ENCODE measurements around the gene PTGR1. TPM values are rescaled to one million over a fixed set of nuclear protein-coding genes. Genes with fewer than 3 reads are reported as not detected.
"Not testable (repeated sequence)": the region's sequence is repeated elsewhere in the genome, so short reads cannot be mapped to it uniquely, and the experiment has no call there.

The PTGR1 gene
- 63.4 and 77.9 TPM in 2 replicates for total RNA-seq

DNA sequence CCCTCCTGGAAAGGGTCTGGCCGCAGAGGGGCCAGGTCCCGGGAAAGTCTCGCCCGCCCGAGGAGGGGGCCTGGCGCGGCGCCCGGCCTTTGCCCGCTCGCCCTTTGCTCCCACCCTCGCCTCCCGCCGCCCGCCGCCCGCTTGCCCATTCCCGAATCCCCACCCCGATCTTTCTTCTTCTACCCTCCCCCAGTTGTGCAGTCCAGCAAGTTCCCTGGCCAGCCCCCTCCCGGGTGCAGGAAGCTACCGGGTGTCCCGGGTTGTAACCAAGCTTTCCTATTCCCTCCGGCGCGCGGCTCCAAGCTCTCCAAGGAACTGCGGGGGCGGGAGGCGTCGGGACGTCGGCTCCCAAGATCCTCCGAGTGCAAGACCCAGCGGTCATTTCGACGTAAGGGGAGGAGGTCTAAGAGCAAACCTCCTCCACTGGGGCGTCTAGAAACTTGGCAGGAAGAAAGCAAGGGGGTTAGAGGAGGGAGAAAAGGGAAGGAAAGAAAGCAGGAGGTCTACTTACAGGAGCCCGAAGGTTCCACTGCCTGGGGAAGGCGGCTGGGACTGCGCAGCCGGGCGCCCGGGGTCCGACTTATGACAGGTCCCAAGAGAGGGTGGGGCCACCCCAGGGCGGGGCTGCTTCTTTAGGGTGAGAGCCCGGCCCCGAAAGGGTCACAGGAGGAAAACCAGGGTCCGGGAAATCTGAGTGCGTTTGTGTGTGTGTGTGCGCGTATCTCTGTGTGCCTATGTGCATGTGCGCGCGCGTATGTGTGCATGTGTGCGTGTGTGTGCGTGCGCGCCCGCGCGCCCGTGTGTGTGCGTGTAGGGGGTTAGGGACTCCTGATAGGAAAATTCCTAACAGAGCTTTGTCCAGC lies at the start of gene PTGR1:
PTGR1 (minus strand) TSS at position 556 of the 863 bp plus-strand sequence. CDS start 2,225 bp downstream, outside the sequence.
- peak; percentile 64 for DNase-seq (ENCODE audit: low read depth, low spot score)

DNA sequence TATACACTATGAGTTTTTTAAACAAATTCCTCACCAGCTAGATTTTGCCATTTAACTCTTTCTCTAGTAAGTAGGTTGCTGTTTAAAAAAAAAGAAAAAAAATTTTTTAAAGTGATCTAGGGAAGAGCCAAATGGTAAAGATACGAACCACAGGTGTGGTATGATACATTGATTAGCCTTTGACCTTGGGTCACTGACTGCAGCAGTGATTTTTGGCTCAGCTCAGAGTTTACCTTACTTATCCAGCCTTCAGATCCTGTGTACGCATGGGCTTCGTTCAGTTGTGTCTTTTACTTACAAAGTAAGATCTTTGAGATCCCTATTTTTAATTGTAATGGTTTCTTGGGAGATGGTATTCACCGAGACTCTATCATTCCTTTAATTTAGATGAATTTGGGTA lies 49.6 kb upstream of the PTGR1 start:
- DNase-seq (ENCODE audit: low read depth, low spot score) = no peak

DNA sequence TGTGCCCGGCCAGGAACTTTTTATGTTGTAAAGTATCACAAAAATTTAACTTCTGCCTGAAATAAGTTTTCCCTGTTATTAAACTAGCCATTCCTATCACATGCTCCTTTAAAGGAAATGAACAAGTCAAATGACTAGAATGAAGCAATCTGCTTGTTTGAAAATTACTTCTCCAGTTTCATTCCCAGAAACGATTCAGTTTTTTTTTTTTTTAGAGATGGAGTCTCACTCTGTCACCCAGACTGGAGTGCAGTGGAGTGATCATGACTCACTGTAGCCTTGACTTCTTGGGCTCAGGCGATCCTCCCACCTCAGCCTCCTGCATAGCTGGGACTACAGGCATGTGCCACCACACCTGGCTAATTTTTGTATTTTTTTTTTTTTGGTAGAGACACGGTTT lies 48.6 kb upstream of the PTGR1 start:
- no peak for DNase-seq (ENCODE audit: low read depth, low spot score)

DNA sequence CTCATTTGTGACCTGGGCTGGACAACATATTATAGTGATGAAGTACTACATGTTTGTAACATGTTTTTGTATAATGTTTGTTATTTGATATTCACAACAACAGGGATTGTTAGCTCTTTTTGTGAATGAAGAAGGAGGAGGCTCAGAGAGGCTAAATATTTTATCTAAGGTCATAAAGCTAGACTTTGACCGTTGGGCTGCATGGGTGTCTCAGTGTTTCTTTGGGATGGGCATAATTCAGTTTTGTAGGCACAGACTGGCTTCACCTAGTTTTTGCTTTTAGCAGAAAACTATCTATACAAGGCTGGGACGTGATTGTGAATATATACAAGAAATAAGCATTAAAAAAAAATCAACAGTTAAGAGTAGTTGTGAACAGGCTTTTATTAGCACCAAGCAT lies 47.0 kb upstream of the PTGR1 start:
- no peak for DNase-seq (ENCODE audit: low read depth, low spot score)

DNA sequence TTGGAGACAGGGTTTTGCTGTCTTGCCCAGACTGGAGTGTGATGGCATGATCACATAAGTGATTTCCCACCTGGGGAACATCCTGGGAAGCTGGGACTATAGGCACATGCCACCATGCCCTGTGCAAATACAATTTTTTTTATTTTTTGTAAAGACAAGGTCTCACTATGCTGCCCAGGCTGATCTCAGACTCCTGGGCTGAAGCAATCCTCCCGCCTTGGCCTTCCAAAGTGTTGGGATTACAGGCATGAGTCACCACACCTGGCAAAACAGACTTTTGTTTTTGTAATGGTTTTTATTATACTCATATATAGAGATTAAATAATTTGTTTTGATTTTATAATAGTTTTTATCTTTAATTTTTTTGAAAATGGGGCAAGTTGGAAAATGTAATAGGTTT lies 46.4 kb upstream of the PTGR1 start:
- no peak for DNase-seq (ENCODE audit: low read depth, low spot score)

DNA sequence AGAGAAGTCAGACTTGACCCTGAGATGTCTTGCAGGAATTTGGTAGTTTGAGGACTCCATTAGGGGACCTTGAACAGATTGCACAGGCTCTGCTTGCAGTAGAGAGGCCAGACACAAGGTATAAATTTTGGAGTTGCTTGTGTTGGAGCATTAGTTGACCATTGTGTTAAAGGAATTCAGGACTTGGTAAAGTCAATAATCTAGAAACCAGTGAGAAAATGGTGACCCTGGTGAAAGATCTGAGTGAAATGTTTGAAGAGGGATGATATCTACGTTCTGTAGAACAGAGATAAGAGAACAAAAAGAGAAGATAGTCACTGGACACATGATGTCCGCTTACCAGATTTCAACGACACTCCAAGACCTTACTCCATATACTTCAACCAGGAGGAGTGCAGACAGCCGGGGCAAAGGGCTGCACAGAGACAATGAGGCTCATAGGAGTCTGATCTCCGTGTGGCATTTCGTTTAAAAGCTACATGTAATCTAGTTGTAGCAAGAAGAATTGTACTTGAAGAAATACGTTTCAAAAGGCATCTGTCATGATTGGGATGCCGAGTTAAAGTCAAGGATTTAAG lies 44.8 kb upstream of the PTGR1 start:
- DNase-seq (ENCODE audit: low read depth, low spot score) = no peak

DNA sequence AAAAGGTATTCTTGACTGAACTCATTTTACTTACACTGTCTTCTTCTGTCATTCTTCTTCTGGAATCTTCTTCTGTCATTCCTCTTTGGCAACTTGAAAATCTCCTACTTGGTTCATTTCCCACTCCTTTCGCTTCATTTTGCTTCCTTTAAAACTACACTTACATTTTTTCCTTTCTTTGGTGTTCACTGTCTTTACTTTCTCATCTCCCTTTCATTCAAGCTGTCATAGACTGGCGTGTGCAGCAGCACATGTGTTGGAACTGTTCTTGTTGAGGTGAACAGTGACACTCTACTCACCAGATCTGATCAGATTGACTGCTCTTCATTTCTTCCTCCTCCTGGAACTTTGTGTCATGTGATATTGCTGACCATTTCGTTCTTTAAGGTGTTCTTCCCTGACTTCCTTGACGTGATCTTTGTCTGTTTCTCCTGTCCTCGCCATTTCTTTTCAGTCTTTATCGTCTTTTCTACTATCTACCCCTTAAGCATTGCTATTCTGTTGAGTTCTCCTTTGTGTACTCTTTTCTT lies 38.0 kb upstream of the PTGR1 start:
- DNase-seq (ENCODE audit: low read depth, low spot score) = no peak

DNA sequence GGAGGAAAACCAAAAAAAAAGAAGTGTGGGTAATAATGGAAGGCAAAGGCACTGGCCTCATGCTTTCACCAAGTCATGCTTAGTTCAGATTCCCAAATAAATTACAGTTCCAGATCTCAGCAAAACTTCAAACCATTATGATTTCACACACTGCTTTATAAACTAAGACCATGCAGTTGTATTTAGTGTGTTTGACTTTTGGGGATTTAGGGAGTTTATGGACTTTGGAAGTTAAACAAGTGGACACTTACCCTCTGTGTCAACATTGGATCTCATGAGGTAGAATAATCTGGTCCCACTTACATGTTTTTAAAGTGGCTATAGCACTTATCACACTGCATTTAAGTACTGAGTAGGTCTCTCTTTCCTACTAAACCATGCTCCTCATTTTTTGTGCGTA lies 35.4 kb upstream of the PTGR1 start:
- DNase-seq (ENCODE audit: low read depth, low spot score) = no peak

DNA sequence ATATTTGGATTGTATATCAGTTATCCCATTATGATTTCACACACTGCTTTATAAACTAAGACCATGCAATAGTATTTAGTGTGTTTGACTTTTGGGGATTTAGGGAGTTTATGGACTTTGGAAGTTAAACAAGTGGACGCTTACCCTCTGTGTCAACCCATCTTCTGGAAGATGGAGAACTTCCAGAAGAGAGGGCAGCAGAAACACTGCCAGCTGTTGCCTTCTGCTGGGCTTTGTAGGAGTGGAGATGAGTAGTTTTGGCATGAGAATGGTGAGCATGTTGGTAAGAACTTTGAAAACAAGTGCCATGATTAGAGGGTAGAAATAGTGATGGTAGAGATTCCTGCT lies 33.9 kb upstream of the PTGR1 start:
- DNase-seq (ENCODE audit: low read depth, low spot score) = no peak

DNA sequence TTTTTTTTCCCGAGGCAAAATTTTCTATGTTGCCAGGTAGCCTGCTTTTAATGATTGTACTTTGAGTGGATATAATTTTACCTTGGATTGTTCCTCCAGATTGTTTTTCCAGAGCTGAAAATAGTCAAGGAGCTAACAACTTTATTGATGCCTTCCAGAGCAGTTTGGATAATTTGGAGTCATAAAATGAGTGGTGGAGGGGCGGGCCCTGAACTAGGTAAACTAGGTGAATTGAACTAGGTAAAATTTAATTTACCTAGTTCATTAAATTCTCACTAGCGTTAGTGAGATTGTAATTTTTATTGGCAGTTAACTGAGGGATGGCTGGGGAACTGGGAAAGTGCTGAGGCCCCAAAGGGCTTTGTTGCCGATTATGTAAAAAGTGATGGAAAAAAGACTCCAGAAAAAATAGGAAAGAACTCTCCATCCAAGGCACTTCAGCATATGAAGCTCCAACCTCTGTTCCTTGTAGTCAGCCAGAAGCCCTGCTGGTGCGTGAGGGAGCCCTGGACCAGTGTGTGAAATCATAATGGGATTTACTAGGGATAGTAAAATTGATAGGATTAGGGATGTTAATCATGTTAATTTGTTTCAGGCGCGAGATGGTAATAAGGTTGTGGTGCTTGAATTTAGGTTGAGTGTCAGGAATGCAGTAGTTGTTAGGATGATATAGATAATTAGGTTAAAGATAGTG lies 33.4 kb upstream of the PTGR1 start:
- no peak for DNase-seq (ENCODE audit: low read depth, low spot score)

DNA sequence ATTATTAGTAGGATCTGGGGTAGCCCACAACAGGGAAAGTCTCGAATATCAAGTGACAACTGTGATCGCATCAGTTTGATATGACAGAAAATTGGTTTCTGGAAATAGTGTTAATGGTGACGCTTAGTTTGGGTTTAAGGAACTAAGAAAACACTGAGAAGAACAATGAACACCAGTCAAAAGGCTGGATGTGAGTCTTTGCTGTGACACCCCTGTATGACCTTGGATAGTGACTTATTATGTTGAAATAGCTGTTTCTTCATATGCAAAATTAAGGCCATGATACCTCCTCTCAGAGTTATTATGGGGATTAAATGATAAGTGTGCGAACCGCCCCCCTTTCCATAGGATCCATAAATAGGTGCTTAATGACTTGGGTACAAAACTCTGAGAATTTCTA lies 32.6 kb upstream of the PTGR1 start:
- no peak for DNase-seq (ENCODE audit: low read depth, low spot score)

DNA sequence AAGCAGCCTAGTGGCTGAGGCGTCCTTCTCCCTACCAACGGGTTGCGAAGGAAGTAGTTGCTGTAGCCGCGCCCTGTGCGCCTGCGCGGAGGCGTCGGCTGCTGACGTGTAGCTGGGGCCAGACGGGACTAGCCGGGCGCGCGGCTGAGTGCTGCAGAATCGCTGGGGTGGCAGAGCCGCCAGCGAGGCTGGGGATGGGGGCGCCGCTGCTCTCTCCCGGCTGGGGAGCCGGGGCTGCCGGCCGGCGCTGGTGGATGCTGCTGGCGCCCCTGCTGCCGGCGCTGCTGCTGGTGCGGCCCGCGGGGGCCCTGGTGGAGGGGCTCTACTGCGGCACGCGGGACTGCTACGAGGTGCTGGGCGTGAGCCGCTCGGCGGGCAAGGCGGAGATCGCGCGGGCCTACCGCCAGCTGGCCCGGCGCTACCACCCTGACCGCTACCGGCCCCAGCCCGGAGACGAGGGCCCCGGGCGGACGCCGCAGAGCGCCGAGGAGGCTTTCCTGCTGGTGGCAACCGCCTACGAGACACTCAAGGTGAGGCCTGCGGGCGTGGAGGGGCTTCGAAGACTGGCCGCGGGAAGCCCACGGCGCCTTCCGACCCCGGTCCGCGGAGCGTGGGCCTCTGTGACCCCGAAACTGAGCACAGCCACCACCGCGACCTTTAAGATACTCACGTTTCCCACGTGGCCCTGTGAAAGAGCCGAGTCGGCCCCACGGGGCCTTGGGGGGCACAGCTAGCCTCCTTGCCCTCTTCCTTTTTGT lies 31.9 kb upstream of the PTGR1 start, which contains the start of gene DNAJC25:
DNAJC25 (plus strand) TSS at position 121 of the 758 bp plus-strand sequence; CDS start at position 195, 74 bp downstream.
- peak; percentile 94 for DNase-seq (ENCODE audit: low read depth, low spot score)

DNA sequence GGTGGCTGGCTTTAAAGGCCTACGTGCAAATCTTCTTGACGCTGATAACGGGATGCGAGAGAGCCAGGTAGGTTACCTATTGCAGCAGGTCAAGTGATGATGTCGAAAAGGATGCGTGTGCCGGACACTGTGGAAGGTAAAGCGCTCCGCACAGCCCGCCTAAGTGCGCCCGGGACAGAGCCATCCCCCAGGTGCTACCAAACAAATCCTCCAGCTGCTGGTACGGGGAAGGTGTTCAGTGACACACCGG lies 31.4 kb upstream of the PTGR1 start:
- no peak for DNase-seq (ENCODE audit: low read depth, low spot score)

DNA sequence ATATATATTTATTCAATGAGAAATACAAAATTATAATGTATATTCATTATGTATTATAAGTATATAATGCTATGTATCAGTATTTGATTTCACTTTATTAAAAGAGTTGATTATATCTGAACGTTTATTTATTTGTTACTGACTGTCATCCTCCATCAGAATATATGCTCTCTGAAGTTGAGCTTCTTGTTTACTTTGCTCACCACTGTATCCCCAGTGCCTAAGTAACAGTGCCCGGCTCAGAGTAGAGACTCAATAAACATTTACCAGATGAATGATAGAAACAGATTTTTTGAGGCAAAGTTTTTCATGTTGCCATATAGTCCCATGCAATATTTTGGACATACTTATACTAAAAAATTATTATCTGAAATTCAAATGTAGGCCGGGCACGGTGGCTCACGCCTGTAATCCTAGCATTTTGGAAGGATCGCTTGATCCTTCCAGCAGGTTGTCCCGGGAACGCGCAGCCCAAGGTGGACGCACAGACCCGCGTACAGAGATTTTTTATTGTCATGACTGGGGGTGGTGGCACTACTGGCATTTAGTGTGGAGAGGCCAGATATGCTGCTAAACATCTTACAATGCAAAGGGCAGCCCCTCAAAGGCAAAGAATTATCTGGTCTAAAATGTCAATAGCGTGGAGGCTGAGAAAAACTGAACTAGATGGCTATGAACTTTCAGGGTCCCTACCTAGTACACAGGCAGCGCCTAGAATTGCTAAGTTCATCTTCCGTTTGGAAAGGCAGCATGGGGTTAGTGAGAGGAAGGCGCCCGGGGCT lies 30.9 kb upstream of the PTGR1 start:
- no peak for DNase-seq (ENCODE audit: low read depth, low spot score)

DNA sequence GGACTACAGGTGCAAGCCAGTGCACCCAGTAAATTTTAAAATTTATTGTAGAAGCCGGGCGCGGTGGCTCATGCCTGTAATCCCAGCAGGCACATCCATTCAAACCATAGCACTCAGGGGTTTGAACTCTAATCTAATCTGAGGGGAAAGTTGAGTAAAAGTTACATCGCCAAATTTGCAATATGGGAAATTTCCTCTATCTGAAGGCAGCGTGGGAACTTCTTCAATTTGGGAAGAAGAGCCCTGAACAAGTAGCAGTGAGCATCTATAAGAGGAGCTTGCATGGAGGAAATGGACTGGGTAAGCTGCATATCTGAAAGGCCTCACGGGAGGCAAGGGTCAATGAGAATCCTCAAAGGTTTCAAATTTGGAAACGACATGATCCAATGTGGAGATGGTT lies 29.0 kb upstream of the PTGR1 start:
- DNase-seq (ENCODE audit: low read depth, low spot score) = no peak

DNA sequence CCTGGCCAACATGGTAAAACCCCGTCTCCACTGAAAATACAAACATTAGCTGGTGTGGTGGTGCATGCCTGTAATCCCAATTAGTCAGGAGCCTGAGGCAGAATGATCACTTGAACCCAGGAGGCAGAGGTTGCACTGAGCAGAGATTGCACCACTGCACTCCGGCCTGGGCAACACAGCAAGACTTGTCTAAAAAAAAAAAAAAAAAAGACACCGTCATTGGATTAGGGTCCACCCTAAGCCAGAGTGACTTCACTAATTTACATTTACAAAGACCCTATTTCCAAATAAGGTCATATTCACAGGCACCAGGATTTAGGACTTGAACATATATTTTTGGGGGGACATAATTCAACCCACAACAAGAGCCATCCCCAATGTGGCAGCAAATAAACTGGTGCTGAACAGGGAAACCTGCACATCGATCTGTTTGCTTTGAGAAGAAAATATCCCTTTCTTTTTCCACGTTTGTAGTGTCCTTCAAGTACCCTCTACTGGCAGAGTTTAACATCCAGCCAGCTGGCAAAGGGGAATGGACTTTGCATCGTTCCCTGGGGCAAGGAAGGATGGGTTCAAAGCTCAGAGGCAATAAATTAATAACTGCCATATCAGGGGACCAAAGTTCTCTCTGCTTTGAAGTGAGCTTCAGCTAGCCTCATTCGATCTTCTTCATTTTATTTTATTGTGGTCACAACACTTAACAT lies 28.0 kb upstream of the PTGR1 start:
- DNase-seq (ENCODE audit: low read depth, low spot score) = no peak

DNA sequence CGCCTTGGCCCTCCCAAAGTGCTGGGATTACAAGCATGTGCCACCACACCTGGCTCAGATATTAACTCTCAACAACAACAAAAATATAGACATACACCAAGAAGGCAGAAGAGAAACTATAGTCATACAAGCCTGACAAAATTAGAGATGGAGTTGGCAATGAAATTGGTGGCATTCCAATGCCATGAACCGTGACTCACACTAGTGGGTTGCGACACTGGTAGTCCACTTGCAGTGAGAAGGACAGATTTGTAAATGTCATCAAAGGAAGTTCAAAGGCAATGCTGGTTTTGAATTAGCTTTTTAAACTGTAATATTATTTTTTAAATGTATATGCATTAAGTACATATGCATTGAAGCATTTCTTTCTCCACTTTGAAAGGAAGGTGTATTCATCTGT lies 23.2 kb upstream of the PTGR1 start:
- DNase-seq (ENCODE audit: low read depth, low spot score) = no peak

DNA sequence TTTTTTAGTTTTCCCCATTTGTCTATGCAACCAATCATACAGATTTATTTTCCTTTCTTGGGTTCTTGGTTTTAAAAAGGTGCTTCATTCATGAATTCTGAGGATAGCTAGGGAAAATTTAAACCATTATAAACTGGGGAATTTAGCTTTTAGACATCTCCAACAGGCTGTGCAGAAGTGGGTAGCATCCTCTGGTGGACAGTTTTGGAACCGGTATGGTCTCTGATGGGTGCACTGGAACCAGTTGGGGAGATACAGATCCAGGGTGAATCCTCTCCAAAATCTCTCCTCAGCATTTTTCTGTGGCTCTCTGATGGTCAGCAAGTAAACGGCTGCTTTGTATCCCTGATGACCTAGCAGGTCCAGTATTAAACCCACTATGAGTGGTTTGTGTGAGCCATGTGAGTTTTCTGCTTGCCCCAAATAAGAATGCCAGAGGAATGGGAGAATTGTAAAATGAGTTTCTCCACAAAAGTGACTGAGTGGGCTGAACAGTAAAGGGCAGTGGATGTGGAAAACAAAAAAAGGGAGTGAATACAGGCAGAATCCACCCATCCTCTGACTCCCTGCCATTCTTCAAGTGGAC lies 22.5 kb upstream of the PTGR1 start:
- DNase-seq (ENCODE audit: low read depth, low spot score) = no peak

DNA sequence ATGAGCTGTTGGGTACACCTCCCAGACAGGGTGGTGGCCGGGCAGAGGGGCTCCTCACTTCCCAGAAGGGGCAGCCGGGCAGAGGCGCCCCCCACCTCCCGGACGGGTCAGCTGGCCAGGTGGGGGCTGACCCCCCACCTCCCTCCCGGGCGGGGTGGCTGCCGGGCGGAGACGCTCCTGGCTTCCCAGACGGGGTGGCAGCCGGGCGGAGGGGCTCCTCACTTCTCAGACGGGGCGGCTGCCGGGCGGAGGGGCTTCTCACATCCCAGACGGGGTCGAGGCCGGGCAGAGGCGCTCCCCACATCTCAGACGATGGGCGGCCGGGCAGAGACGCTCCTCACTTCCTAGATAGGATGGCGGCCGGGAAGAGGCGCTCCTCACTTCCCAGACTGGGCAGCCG lies 17.9 kb upstream of the PTGR1 start:
- DNase-seq (ENCODE audit: low read depth, low spot score) = not testable (repeated sequence)

DNA sequence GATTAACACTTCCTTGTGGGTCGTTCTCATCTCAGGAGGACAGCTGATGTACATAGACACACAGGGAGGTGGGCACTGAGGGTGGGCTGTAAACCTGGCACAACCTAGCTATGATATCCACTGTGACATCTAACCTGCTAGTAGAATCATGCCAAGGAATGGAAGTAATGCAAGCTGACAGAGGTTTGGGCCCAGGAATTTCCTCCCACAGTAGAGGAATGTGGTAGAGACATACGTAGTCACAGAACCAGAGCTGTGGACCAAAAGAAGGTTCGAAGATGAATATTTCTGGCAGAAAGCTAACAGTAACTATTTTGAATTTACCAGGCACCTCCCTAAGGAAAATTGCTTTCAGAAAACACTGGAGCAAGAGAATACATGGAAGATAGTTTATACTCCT lies 16.5 kb upstream of the PTGR1 start:
- DNase-seq (ENCODE audit: low read depth, low spot score) = no peak

All from pulmonary artery endothelial cell (primary cell).